NCI-H1105 treated with DMSO at 0.1 percent for 48 hours (cell line): ENCODE data around the gene SEMA6A.
A peak's percentile ranks its signal among the peaks of the same experiment; 100 is the strongest.

Experiments used
- DNase-seq: peaks from one replicate; lab custom pipeline; 2025; lab: John Stamatoyannopoulos, UW

SEMA6A gene

GRCh38 chr5:116437922-116438578, 136.6 kb downstream of the SEMA6A start:
- DNase-seq = no peak

- no peak for DNase-seq
Observed at GRCh38 chr5:116437351-116437705, 137.3 kb downstream of the SEMA6A start.

GRCh38 chr5:116436674-116437350, 137.8 kb downstream of the SEMA6A start:
- DNase-seq = no peak

- no peak for DNase-seq
Observed at GRCh38 chr5:116428966-116429365, 145.7 kb downstream of the SEMA6A start.

GRCh38 chr5:116428413-116428812, 146.2 kb downstream of the SEMA6A start:
- DNase-seq = no peak

- no peak for DNase-seq
Observed at GRCh38 chr5:116424951-116425350, 149.7 kb downstream of the SEMA6A start.

GRCh38 chr5:116424258-116424615, 150.4 kb downstream of the SEMA6A start:
- no peak for DNase-seq

GRCh38 chr5:116423587-116424257, 150.9 kb downstream of the SEMA6A start:
- no peak for DNase-seq

GRCh38 chr5:116423141-116423540, 151.5 kb downstream of the SEMA6A start:
- no peak for DNase-seq

GRCh38 chr5:116421080-116421629, 153.5 kb downstream of the SEMA6A start:
- no peak for DNase-seq

- DNase-seq = no peak
Observed at GRCh38 chr5:116420540-116420939, 154.1 kb downstream of the SEMA6A start.

GRCh38 chr5:116419258-116419657, 155.4 kb downstream of the SEMA6A start:
- no peak for DNase-seq

GRCh38 chr5:116418774-116419173, 155.8 kb downstream of the SEMA6A start:
- no peak for DNase-seq

- no peak for DNase-seq
Observed at GRCh38 chr5:116418016-116418415, 156.6 kb downstream of the SEMA6A start.

- no peak for DNase-seq
Observed at GRCh38 chr5:116415989-116416388, 158.6 kb downstream of the SEMA6A start.

GRCh38 chr5:116415182-116415581, 159.4 kb downstream of the SEMA6A start:
- DNase-seq = no peak

- no peak for DNase-seq
Observed at GRCh38 chr5:116411101-116411571, 163.5 kb downstream of the SEMA6A start.

GRCh38 chr5:116410336-116410890, 164.2 kb downstream of the SEMA6A start:
- DNase-seq = no peak

- peak; percentile 84 for DNase-seq
Observed at GRCh38 chr5:116409591-116410296, 164.9 kb downstream of the SEMA6A start.

- DNase-seq = no peak
Observed at GRCh38 chr5:116406306-116407041, 168.1 kb downstream of the SEMA6A start.

GRCh38 chr5:116404792-116405191, 169.8 kb downstream of the SEMA6A start:
- DNase-seq = no peak
